Left kidney (tissue), 2 donors: ENCODE measurements around the gene C12orf43. TPM values are rescaled to one million over a fixed set of nuclear protein-coding genes. Genes with fewer than 3 reads are reported as not detected.

Experiments used
- DNase-seq: peaks from one replicate; pipeline ENCODE4 v3.0.0-alpha.2; 2013
- polyA plus RNA-seq: library from polyadenylated mRNA; unstranded; fragments of 120-200 nt; gene quantifications from one replicate; pipeline ENCODE4 v1.2.1, GENCODE V29; 2013; ENCODE audit not compliant: insufficient read length

The C12orf43 gene
- polyA plus RNA-seq, 1 donor: 18.4 TPM

- no peak for DNase-seq
Measured at GRCh38 chr12:121033625-121034349, 17.5 kb upstream of the C12orf43 start.

- no peak for DNase-seq
Measured at GRCh38 chr12:121030576-121031212, 14.4 kb upstream of the C12orf43 start.

GRCh38 chr12:121026274-121027045 is 10.2 kb upstream of the C12orf43 start:
- DNase-seq: no peak

- DNase-seq: no peak
Measured at GRCh38 chr12:121025442-121026226, 9.3 kb upstream of the C12orf43 start.

GRCh38 chr12:121023799-121024198 is 7.5 kb upstream of the C12orf43 start:
- DNase-seq: no peak

- DNase-seq: no peak
Measured at GRCh38 chr12:121022713-121023112, 6.4 kb upstream of the C12orf43 start.

- DNase-seq: no peak
Measured at GRCh38 chr12:121021754-121022153, 5.5 kb upstream of the C12orf43 start.

- no peak for DNase-seq
Measured at GRCh38 chr12:121018860-121019617, 2.8 kb upstream of the C12orf43 start.

- no peak for DNase-seq
Measured at GRCh38 chr12:121017966-121018491, 1.7 kb upstream of the C12orf43 start.

GRCh38 chr12:121013715-121014114 is 2.6 kb downstream of the C12orf43 start:
- no peak for DNase-seq

- no peak for DNase-seq
Measured at GRCh38 chr12:121011820-121012219, 4.5 kb downstream of the C12orf43 start.

GRCh38 chr12:121010860-121011259 is 5.4 kb downstream of the C12orf43 start:
- DNase-seq: no peak

- peak; percentile 40 for DNase-seq
Measured at GRCh38 chr12:121009741-121010140, 6.5 kb downstream of the C12orf43 start.

- no peak for DNase-seq
Measured at GRCh38 chr12:121008347-121009098, 7.8 kb downstream of the C12orf43 start.

GRCh38 chr12:121005346-121005815 is 10.9 kb downstream of the C12orf43 start:
- no peak for DNase-seq

- no peak for DNase-seq
Measured at GRCh38 chr12:121004253-121004815, 12.0 kb downstream of the C12orf43 start.

GRCh38 chr12:121003650-121004049 is 12.6 kb downstream of the C12orf43 start:
- no peak for DNase-seq

GRCh38 chr12:121001841-121002483 is 14.3 kb downstream of the C12orf43 start:
- no peak for DNase-seq

GRCh38 chr12:121001060-121001459 is 15.2 kb downstream of the C12orf43 start:
- no peak for DNase-seq
